MG63 (cell line): ENCODE measurements around the gene GPR26. TPM values are rescaled to one million over a fixed set of nuclear protein-coding genes. Genes with fewer than 3 reads are reported as not detected.
"Not testable (repeated sequence)": the region's sequence is repeated elsewhere in the genome, so short reads cannot be mapped to it uniquely, and the experiment has no call there.

Experiments used
- DNase-seq: peaks from one replicate; pipeline ENCODE4 v3.0.0-alpha.2; 2020
- H3K27me3 ChIP-seq: fragments of 250-450 bp; sonication (Bioruptor Pico); 2 replicates; pipeline ENCODE4 v1.5.1; 2020; ENCODE audit warnings: mild to moderate bottlenecking, moderate library complexity
- H3K36me3 ChIP-seq: fragments of 250-450 bp; sonication (Bioruptor Pico); 2 replicates; pipeline ENCODE4 v1.5.1; 2020; ENCODE audit warnings: mild to moderate bottlenecking, moderate library complexity
- H3K4me3 ChIP-seq: fragments of 250-450 bp; sonication (Bioruptor Pico); 2 replicates; pipeline ENCODE4 v1.5.1; 2020; ENCODE audit warnings: mild to moderate bottlenecking, moderate library complexity
- H3K9me3 ChIP-seq: fragments of 250-450 bp; sonication (Bioruptor Pico); 2 replicates; pipeline ENCODE4 v1.5.1; 2020; ENCODE audit warnings: mild to moderate bottlenecking, moderate library complexity
- total RNA-seq: library from RNA; depleted of rRNA; stranded (reverse); fragments of >200 nt; shearing (Covaris generic); gene quantifications from 2 replicates; pipeline ENCODE4 v1.2.3, GENCODE V29; 2014; ENCODE audit warnings: low replicate concordance; rRNA removed

The GPR26 gene
- total RNA-seq, 1 experiment from 2014 or later, result not detected

GRCh38 chr10:123726381-123726780 is 60.2 kb downstream of the GPR26 start:
- H3K4me3 ChIP-seq, result no peak overlapping the region
- H3K9me3 ChIP-seq, result no peaks in the 10 kb centered on the region
- H3K27me3 ChIP-seq, result no peaks in the 10 kb centered on the region
- DNase-seq, result no peak
- no peaks in the 10 kb centered on the region for H3K36me3 ChIP-seq

DNA sequence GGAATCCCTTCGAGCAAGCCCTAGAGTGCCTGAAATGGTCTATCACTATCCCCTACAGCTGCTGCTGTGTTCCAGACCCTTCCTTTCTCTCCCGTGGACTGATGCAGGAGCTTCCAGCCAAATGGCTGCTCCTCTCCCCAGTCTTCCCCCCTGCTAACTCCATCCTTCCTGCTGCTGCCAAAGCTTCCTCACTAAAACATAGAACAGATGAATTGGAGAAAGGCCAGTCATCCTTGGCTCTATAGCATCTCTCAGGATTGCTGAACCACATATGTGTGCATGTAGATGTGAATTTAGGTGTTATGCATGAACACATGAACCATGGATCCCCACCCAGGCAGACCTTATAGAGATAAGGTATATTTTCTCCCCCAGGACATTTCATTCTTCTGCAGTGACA is 60.7 kb downstream of the GPR26 start:
- no peaks in the 10 kb centered on the region for H3K27me3 ChIP-seq
- DNase-seq, result no peak
- no peaks in the 10 kb centered on the region for H3K36me3 ChIP-seq
- no peaks in the 10 kb centered on the region for H3K9me3 ChIP-seq
- no peak overlapping the region for H3K4me3 ChIP-seq

GRCh38 chr10:123729523-123729922 is 63.4 kb downstream of the GPR26 start:
- H3K36me3 ChIP-seq, result no peaks in the 10 kb centered on the region
- no peak for DNase-seq
- no peaks in the 10 kb centered on the region for H3K27me3 ChIP-seq
- H3K9me3 ChIP-seq, result no peaks in the 10 kb centered on the region
- no peak overlapping the region for H3K4me3 ChIP-seq

DNA sequence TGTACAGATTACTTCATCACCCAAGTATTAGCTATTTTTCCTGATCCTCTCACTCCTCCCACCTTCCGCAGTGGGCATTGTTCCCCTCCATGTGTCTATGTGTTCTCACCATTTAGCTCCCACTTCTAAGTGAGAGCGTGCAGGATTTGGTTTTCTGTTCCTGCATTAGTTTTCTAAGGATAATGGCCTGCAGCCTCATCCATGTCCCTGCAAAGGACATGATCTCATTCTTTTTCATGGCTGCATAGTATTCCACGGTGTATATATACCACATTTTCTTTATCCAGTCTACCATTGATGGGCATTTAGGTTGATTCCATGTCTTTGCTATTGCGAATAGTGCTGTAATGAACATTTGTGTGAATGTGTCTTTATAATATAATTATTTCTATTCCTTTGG is 70.8 kb downstream of the GPR26 start:
- DNase-seq, H3K9me3 ChIP-seq, H3K36me3 ChIP-seq, H3K27me3 ChIP-seq, H3K4me3 ChIP-seq: not testable (repeated sequence)

- no peaks in the 10 kb centered on the region for H3K36me3 ChIP-seq
- DNase-seq, result no peak
- no peaks in the 10 kb centered on the region for H3K9me3 ChIP-seq
- no peak overlapping the region for H3K4me3 ChIP-seq
- no peaks in the 10 kb centered on the region; the same call in 1 of the 2 replicates for H3K27me3 ChIP-seq
Measured at GRCh38 chr10:123741146-123741545, 75.0 kb downstream of the GPR26 start.

- Histone ChIP-seq H3K9me3 (no peaks in the 10 kb centered on the region), H3K36me3 (no peaks in the 10 kb centered on the region), H3K27me3 (no peaks in the 10 kb centered on the region; the same call in 1 of the 2 replicates), H3K4me3 (no peak overlapping the region)
- DNase-seq, result no peak
Measured at GRCh38 chr10:123741711-123742110, 75.6 kb downstream of the GPR26 start.

DNA sequence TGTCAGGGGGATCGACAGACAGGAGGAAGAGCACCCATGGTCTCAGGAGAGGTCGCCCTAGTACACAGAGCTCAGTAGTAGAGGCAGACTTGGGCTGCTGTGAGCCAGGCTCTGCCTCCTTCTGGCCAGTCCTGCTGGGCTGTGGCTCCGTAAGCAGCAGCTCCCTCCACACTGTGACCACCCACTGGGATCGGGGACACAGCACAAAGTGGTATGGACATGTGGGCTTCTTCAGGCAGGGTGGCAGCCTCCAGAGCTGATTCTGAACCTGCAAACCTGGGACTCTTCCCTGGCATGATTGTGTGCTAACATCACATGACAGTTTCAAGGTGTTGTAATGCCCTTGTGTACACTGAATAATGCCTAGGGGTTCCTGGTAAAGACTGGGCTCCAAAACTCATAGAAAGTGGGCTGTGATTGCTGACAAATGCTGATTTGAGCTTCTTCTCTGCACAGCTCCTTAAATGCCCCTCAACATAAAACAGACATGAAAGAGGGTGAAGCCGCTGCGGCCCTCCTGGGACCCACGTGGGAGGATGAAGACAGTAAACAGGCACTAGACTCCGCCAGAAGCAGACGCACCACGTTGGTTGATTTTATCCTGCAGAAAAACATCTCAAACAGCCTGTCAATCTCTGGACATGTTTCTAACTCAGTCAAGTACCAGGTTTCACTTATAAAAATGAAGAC is 76.7 kb downstream of the GPR26 start:
- Histone ChIP-seq H3K9me3 (no peaks in the 10 kb centered on the region), H3K27me3 (no peaks in the 10 kb centered on the region; the same call in 1 of the 2 replicates), H3K4me3 (no peak overlapping the region), H3K36me3 (no peaks in the 10 kb centered on the region)
- no peak for DNase-seq

DNA sequence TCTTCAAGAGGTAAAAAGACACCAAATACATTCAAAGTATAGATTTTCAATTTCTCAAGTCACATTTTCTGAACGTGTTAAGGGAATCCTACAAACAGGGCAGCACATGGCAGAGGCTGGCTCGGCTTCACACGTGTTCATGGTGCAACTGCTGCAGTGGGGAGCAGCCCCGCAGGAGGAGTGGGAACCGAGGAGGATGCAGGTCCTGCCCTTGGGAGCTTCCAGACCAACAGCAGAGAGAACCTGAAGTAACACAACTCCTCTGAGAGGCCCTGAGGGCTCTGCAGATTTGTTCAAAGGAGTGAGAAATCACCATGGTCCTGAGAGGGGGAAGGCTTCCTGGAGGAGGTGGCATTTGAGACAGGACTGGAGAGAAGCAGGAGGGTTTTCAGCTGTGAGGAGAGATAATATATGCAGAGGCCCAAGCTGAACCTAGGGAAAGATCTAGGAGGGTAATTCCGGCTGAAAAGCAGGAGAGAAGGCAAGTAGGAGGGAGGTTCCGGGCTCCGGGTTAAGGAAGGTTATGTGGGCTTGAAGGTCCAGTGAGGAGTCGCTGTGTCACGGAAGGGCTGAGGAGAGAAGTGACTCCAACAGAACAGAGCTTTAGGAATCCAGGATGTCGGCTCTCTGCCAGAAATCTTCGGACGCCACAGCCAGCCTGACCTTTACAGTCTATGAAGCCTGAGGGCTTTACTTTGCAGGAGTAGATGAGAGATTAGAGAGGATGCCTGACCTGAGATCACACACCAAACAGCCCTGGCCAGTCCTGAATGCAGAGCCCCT is 77.5 kb downstream of the GPR26 start:
- H3K36me3 ChIP-seq, result no peaks in the 10 kb centered on the region
- no peaks in the 10 kb centered on the region for H3K9me3 ChIP-seq
- no peaks in the 10 kb centered on the region; the same call in 1 of the 2 replicates for H3K27me3 ChIP-seq
- DNase-seq, result no peak
- H3K4me3 ChIP-seq, result no peak overlapping the region

GRCh38 chr10:123744224-123744536 is 78.0 kb downstream of the GPR26 start:
- Histone ChIP-seq H3K36me3 (no peaks in the 10 kb centered on the region), H3K4me3 (no peak overlapping the region), H3K27me3 (no peaks in the 10 kb centered on the region; the same call in 1 of the 2 replicates), H3K9me3 (no peaks in the 10 kb centered on the region)
- no peak for DNase-seq

Other genes starting within 250 kb of the GPR26 start
- 0.52 and 0.92 TPM in 2 replicates for gene CPXM2, start 225.5 kb downstream of the GPR26 start, total RNA-seq